Measurements from ENCODE around the gene ATP10B.

ATP10B gene

DNA sequence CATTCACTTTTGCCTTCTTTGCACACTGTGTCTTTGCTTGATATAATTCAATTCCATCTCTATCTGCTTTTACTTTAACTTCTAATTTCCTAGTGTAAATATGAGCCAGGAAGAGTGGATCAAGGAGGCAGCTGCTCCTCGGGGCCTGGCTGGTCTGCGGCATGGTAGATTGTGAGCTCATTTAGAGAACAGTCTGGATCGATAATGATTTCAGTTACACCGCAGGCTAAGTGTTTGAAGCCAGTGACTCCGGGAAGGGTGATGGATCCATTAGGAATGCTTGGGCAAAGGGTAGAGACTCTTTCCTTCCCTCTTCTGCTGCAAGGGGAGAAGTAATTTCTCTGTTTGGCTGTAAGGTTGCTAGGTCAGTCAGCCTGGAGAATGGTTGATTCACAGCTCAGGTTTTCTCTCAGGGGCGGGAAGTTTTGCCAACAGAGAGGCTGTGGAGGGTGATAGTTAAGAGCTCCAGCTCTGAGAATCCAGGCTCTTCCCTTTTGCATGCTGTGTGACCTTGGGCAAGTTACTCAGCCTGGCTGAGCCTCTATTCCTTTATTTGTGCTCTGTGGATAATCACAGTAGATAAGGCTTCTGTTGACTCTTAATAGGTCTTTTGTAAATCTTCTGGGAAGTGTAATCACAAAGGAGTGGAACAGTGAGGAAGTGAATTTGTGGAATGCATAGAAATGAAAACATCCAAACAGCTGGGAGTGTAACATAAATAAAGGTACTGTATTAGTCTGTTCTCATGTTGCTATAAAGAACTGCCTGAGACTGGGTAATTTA lies 331.2 kb downstream of the ATP10B start:
- TF ChIP-seq CTCF (IDR thresholded peaks at IDR 0.05; ENCODE audit: low read depth, low read length): no peak
- H3K4me3 ChIP-seq (ENCODE audit: low read depth, low read length): no peak overlapping the region

GRCh38 chr5:160516696-160517530 lies 335.1 kb downstream of the ATP10B start:
- no peak overlapping the region for H3K4me3 ChIP-seq (ENCODE audit: low read depth, low read length)
- TF ChIP-seq CTCF (IDR thresholded peaks at IDR 0.05; ENCODE audit: low read depth, low read length): no peak

- no peak for TF ChIP-seq CTCF (IDR thresholded peaks at IDR 0.05; ENCODE audit: low read depth, low read length)
- H3K4me3 ChIP-seq (ENCODE audit: low read depth, low read length): no peak overlapping the region
These were observed 337.1 kb downstream of the ATP10B start for GRCh38 chr5:160514866-160515265.

- TF ChIP-seq CTCF (IDR thresholded peaks at IDR 0.05; ENCODE audit: low read depth, low read length): no peak
- H3K4me3 ChIP-seq (ENCODE audit: low read depth, low read length): no peak overlapping the region
These were observed 337.8 kb downstream of the ATP10B start for GRCh38 chr5:160514191-160514590.

DNA sequence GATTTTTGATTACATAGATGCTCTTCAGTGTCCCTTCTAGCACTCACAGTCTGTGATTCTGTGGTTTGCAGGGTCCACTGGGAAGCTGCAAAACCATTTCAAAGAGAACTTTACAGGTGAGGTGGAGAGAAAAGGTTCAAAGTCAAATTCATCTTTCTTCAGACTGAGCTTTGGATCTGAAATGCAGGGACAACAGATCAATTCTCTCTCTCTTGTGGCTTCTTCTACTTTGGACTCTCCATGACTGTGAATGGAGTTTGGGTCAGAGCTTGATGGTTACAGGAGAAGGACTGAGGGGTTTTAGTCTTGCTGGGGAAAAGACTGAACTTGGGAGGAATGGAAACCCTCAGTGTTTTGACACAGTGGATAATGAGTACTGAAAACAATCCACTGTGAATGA lies 338.5 kb downstream of the ATP10B start:
- no peak overlapping the region for H3K4me3 ChIP-seq (ENCODE audit: low read depth, low read length)
- TF ChIP-seq CTCF (IDR thresholded peaks at IDR 0.05; ENCODE audit: low read depth, low read length): no peak
